ENCODE results near the gene NLRP9. TPM values are rescaled to one million over a fixed set of nuclear protein-coding genes. Genes with fewer than 3 reads are reported as not detected.

NLRP9 gene
- total and polyA plus RNA-seq, 2 of the 4 experiments (the other 2 are of a cell fraction): not detected

- DNase-seq (no peak), ATAC-seq (ENCODE audit: low read depth) (no peak)
- TF ChIP-seq RFX5 (IDR thresholded peaks at IDR 0.05; ENCODE audit: low read depth, low read length): no peak
- Histone ChIP-seq H3K27me3 (ENCODE audit: control insufficient read depth, insufficient read depth, low read length) (no peaks in the 10 kb centered on the region), H3K4me3 (ENCODE audit: insufficient read depth, low read depth, low read length) (no peak overlapping the region), H4K8ac (ENCODE audit: low read depth in 2 of 2, low read length in 2 of 2) (no peak overlapping the region), H3K4ac (ENCODE audit: low read depth, low read length) (no peak overlapping the region), H3K56ac (ENCODE audit: extremely low read depth, insufficient read depth, low read length) (no peak overlapping the region), H3K9me1 (ENCODE audit: insufficient read depth, low read length) (peaks cover 13% of the 10 kb centered on the region), H3K4me2 (ENCODE audit: low read depth, low read length) (no peak overlapping the region), H2BK120ac (ENCODE audit: low read depth, low read length) (no peak overlapping the region), H2BK5ac (ENCODE audit: low read depth, low read length, poor library complexity, severe bottlenecking) (no peak overlapping the region), H3K23ac (ENCODE audit: low read depth, low read length) (no peak overlapping the region), H3K9me3 (ENCODE audit: control insufficient read depth, insufficient read depth, low read length) (no peaks in the 10 kb centered on the region), H3K79me1 (ENCODE audit: low read depth in 1 of 2, low read length in 2 of 2) (peaks cover 12 to 49% of the 10 kb centered on the region in 2 experiments), H2AK5ac (ENCODE audit: low read depth, low read length) (no peak overlapping the region), H4K91ac (ENCODE audit: insufficient read depth, low read depth, low read length) (no peak overlapping the region), H4K5ac (ENCODE audit: low read depth, low read length) (no peak overlapping the region), H3K4me1 (ENCODE audit: control insufficient read depth, insufficient read depth, low read length) (peaks cover 10% of the 10 kb centered on the region), H2BK20ac (ENCODE audit: low read depth, low read length) (no peak overlapping the region), H4K20me1 (ENCODE audit: insufficient read depth, low read length) (peaks cover 96% of the 10 kb centered on the region), H2BK15ac (ENCODE audit: low read depth, low read length) (no peak overlapping the region), H3K14ac (replicated peaks; ENCODE audit: low read depth, low read length) (no peak overlapping the region), H3K18ac (ENCODE audit: low read depth, low read length) (no peak overlapping the region), H3K36me3 (ENCODE audit: control insufficient read depth, insufficient read depth, low read length) (peaks cover 52% of the 10 kb centered on the region), H2AFZ (replicated peaks; ENCODE audit: low read length, poor library complexity) (no peak overlapping the region), H2AK9ac (replicated peaks; ENCODE audit: low read depth, low read length, poor library complexity) (no peak overlapping the region), H3K9ac (ENCODE audit: low read depth, low read length) (no peak overlapping the region), H3K27ac (ENCODE audit: insufficient read depth, low read length) (no peak overlapping the region)
- WGBS, 2 experiments (ENCODE audit: extremely low coverage in 2 of 2, insufficient read length in 1 of 2): no CpG with 5 or more reads among the region's 9 CpGs
- dilution Hi-C loops (cut with HindIII; ENCODE audit: low sequenced_read_pairs, unreplicated experiment) (no loop called here), intact Hi-C loops (cut with micrococcal nuclease) (no loop called here), in situ Hi-C loops (cut with MboI; ENCODE audit: low sequenced_read_pairs) (loop anchor here (25.0 kb wide), 2 partner anchors 1198 to 1523 kb away; partner anchors contain the start of genes CDC42EP5, CNOT3 and LENG9)
- ChIA-PET POLR2A (ENCODE audit: unreplicated experiment) (no interaction called here), CTCF (no interaction called here)
- BruUV-seq (replicated peaks): no TSS peak
Observed at GRCh38 chr19:55659822-55660221, 78.4 kb downstream of the NLRP9 start.

Measured in IMR-90 (cell line).